HUES48 (cell line): ENCODE results near the gene CERS2.

Source experiments
- H3K27ac ChIP-seq: one replicate; pipeline ENCODE4 v1.7.0; 2013; ENCODE audit warnings: low read depth, low read length, inconsistent platforms
- H3K27me3 ChIP-seq: 2 replicates; pipeline ENCODE4 v1.6.1; 2013; ENCODE audit warnings: mild to moderate bottlenecking, low read length; ENCODE audit not compliant: control insufficient read depth, insufficient read depth
- H3K36me3 ChIP-seq: 2 replicates; pipeline ENCODE4 v1.6.1; 2013; ENCODE audit warnings: low read length; ENCODE audit not compliant: control insufficient read depth, insufficient read depth
- H3K4me1 ChIP-seq: 2 replicates; pipeline ENCODE4 v1.6.1; 2013; ENCODE audit warnings: mild to moderate bottlenecking, low read length; ENCODE audit not compliant: control insufficient read depth, insufficient read depth
- H3K4me3 ChIP-seq: 2 replicates; pipeline ENCODE4 v1.5.1; 2013; ENCODE audit warnings: mild to moderate bottlenecking, low read depth, low read length
- H3K9ac ChIP-seq: 2 replicates; pipeline ENCODE4 v1.6.1; 2013; ENCODE audit warnings: mild to moderate bottlenecking, low read depth, low read length, moderate library complexity
- H3K9me3 ChIP-seq: 2 replicates; pipeline ENCODE4 v1.6.1; 2013; ENCODE audit warnings: low read length; ENCODE audit not compliant: control insufficient read depth, insufficient read depth

The CERS2 gene

DNA sequence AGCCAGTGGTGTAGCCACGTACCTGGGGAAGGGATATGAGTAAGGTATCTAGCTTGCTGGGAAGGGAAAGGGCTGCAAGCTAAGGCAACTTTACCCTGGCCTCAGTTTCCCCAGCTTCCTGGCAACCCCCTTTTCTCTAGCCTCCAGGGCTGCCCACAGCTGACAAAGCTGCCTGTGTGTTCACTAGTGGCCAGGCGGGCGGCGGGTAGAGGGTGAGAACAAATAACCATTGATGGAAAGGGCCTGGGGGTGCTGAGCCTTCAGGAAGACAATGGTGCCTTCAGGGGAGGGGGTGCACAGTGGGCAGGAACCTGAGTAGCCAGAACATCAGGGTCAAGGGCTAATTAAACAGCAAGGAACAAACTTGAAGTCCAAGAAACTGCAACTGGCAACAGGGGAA lies 6.1 kb downstream of the CERS2 start:
- H3K4me1 ChIP-seq = peaks cover 30% of the 10 kb centered on the region
- peaks cover 57% of the 10 kb centered on the region for H3K36me3 ChIP-seq
- no peak overlapping the region for H3K4me3 ChIP-seq
- no peaks in the 10 kb centered on the region for H3K27me3 ChIP-seq
- H3K27ac ChIP-seq = no peak overlapping the region
- H3K9me3 ChIP-seq = no peaks in the 10 kb centered on the region
- no peak overlapping the region for H3K9ac ChIP-seq

- H3K27ac ChIP-seq = no peak overlapping the region
- no peak overlapping the region for H3K9ac ChIP-seq
- no peaks in the 10 kb centered on the region for H3K27me3 ChIP-seq
- H3K9me3 ChIP-seq = no peaks in the 10 kb centered on the region
- peaks cover 62% of the 10 kb centered on the region for H3K36me3 ChIP-seq
- H3K4me1 ChIP-seq = peaks cover 25% of the 10 kb centered on the region
- H3K4me3 ChIP-seq = no peak overlapping the region
Measured at GRCh38 chr1:150967936-150968335, 6.7 kb downstream of the CERS2 start.

DNA sequence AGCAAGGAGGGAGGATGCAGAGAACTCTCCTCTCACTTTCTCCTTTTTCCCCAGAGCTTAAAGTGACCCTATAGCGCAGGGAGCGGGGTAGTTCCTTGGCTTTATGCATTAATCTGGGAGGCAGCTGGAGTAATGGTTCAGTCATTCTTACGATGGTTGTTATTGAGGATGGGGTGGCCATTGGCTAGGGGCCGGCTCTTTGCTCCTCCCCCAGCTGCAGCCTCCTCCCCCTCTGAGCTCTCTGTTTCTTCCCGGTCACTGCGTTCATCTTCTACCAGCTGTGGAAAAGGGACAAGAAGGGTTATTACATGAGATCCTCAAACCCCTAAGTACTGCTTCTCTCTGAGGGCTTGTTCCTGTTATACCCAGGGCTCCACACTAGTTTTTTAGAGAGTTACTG lies 8.6 kb downstream of the CERS2 start:
- no peaks in the 10 kb centered on the region for H3K9me3 ChIP-seq
- no peak overlapping the region for H3K4me3 ChIP-seq
- no peak overlapping the region for H3K27ac ChIP-seq
- no peak overlapping the region for H3K9ac ChIP-seq
- peaks cover 5% of the 10 kb centered on the region for H3K4me1 ChIP-seq
- H3K27me3 ChIP-seq = no peaks in the 10 kb centered on the region
- H3K36me3 ChIP-seq = peaks cover 82% of the 10 kb centered on the region

DNA sequence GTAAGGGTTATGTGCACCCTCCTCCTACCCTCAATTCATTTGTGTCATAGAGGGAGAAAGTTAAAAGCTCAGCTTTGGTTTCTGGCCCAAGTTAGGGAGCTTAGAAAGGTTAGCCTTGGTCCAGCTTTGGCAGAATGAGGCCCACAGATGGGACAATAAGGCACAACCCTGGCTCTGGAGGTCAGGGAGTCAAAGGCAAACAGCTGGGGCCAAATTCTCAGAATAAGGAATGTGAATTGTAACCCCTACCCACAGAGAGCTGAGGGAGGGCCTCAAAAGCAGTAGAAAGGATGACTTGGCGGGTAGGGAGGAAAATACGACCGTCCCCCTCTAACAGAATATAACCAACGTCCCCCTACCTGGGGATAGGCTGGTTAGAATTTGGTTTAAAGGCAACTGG lies 9.0 kb downstream of the CERS2 start:
- no peak overlapping the region for H3K4me3 ChIP-seq
- no peak overlapping the region for H3K27ac ChIP-seq
- peaks cover 86% of the 10 kb centered on the region for H3K36me3 ChIP-seq

GRCh38 chr1:150964164-150964489 lies 10.5 kb downstream of the CERS2 start:
- no peak overlapping the region for H3K4me3 ChIP-seq
- H3K4me1 ChIP-seq = no peaks in the 10 kb centered on the region
- peaks cover 97% of the 10 kb centered on the region for H3K36me3 ChIP-seq
- no peaks in the 10 kb centered on the region for H3K9me3 ChIP-seq
- H3K27me3 ChIP-seq = no peaks in the 10 kb centered on the region
- H3K27ac ChIP-seq = no peak overlapping the region
- H3K9ac ChIP-seq = no peak overlapping the region

More for the DNA sequence above, 9.0 kb downstream of the CERS2 start:
- H3K9ac ChIP-seq = no peak overlapping the region
- H3K4me1 ChIP-seq = peaks cover 1% of the 10 kb centered on the region
- no peaks in the 10 kb centered on the region for H3K27me3 ChIP-seq
- H3K9me3 ChIP-seq = no peaks in the 10 kb centered on the region

DNA sequence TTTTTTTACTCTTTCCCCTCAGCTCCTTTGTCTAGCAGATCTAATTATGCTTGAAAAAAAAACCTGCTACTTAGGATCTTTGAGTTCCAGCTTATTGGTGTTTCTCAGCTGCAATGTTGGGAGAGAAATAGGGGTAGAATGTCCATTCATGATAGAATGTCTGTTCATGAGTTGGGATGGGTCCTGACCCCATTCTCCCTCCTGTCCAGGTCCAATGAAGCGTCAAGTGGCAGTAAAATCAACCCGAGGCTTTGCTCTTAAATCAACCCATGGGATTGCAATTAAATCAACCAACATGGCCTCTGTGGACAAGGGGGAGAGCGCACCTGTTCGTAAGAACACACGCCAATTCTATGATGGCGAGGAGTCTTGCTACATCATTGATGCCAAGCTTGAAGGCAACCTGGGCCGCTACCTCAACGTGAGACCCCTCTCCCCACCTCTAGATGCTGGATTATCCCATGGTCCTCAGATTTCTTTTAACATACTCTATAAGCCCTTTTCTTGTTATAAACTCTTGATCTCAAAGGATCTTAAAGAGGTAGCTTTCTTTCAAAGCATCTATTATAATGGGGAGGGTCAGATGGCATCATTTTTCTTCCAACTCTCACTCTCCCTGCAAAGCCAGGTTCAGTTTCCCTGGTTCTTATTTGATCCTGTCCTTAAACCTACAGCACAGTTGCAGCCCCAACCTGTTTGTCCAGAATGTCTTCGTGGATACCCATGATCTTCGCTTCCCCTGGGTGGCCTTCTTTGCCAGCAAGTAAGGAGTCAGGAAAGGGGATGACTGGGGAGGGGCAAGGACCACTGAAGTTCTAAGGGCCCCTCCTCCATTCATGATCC lies 11.1 kb downstream of the CERS2 start:
- Histone ChIP-seq H3K4me1 (no peaks in the 10 kb centered on the region), H3K27ac (no peak overlapping the region), H3K9ac (no peak overlapping the region), H3K4me3 (no peak overlapping the region), H3K27me3 (no peaks in the 10 kb centered on the region), H3K36me3 (peaks cover 97% of the 10 kb centered on the region), H3K9me3 (no peaks in the 10 kb centered on the region)

- peaks cover 94% of the 10 kb centered on the region for H3K36me3 ChIP-seq
- H3K9ac ChIP-seq = no peak overlapping the region
- no peaks in the 10 kb centered on the region for H3K9me3 ChIP-seq
- H3K27ac ChIP-seq = no peak overlapping the region
- no peaks in the 10 kb centered on the region for H3K4me1 ChIP-seq
- no peak overlapping the region for H3K4me3 ChIP-seq
- H3K27me3 ChIP-seq = no peaks in the 10 kb centered on the region
Measured at GRCh38 chr1:150961756-150962155, 12.9 kb downstream of the CERS2 start.

- no peaks in the 10 kb centered on the region for H3K9me3 ChIP-seq
- H3K27ac ChIP-seq = no peak overlapping the region
- peaks cover 91% of the 10 kb centered on the region for H3K36me3 ChIP-seq
Measured at GRCh38 chr1:150960646-150961045, 14.0 kb downstream of the CERS2 start.

GRCh38 chr1:150957666-150958065 lies 17.0 kb downstream of the CERS2 start:
- H3K4me1 ChIP-seq = no peaks in the 10 kb centered on the region
- no peaks in the 10 kb centered on the region for H3K27me3 ChIP-seq
- peaks cover 89% of the 10 kb centered on the region for H3K36me3 ChIP-seq
- H3K27ac ChIP-seq = no peak overlapping the region
- H3K9me3 ChIP-seq = no peaks in the 10 kb centered on the region
- H3K4me3 ChIP-seq = no peak overlapping the region
- no peak overlapping the region for H3K9ac ChIP-seq

More at GRCh38 chr1:150960646-150961045, 14.0 kb downstream of the CERS2 start:
- no peak overlapping the region for H3K4me3 ChIP-seq
- no peak overlapping the region for H3K9ac ChIP-seq
- no peaks in the 10 kb centered on the region for H3K4me1 ChIP-seq
- H3K27me3 ChIP-seq = no peaks in the 10 kb centered on the region

DNA sequence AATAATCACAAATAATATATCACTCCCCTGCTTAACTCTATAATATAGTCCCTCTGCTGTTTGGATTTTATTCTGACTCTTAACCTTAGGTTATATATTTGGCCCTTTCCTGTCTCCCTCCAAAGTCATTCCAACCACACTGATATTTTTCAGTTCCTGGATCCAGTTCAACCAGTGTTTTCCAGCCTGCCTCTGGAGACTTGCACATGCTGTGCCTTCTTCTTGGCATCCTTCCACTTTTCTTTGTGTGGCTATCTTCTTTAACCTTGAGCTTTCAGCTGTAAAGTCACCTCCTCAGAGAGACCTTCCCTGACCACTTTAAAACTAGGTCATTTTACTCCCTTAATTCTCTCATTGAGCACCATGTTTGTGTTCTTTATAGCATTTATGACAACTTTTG lies 19.4 kb downstream of the CERS2 start:
- peaks cover 87% of the 10 kb centered on the region for H3K36me3 ChIP-seq
- no peaks in the 10 kb centered on the region for H3K4me1 ChIP-seq
- no peak overlapping the region for H3K9ac ChIP-seq
- no peaks in the 10 kb centered on the region for H3K27me3 ChIP-seq
- H3K27ac ChIP-seq = no peak overlapping the region
- no peak overlapping the region for H3K4me3 ChIP-seq
- H3K9me3 ChIP-seq = no peaks in the 10 kb centered on the region

GRCh38 chr1:150954708-150955107 lies 19.9 kb downstream of the CERS2 start:
- Histone ChIP-seq H3K4me1 (no peaks in the 10 kb centered on the region), H3K27ac (no peak overlapping the region), H3K4me3 (no peak overlapping the region), H3K36me3 (peaks cover 88% of the 10 kb centered on the region), H3K9me3 (no peaks in the 10 kb centered on the region), H3K9ac (no peak overlapping the region), H3K27me3 (no peaks in the 10 kb centered on the region)
